GM21367 (cell line): Measurements from ENCODE around the gene BTBD16.

Experiments
- ATAC-seq: cut with Tn5 transposase; IDR thresholded peaks from one replicate; pipeline ENCODE4 v1.9.1; 2021; ENCODE audit not compliant: unreplicated experiment

Gene BTBD16

DNA sequence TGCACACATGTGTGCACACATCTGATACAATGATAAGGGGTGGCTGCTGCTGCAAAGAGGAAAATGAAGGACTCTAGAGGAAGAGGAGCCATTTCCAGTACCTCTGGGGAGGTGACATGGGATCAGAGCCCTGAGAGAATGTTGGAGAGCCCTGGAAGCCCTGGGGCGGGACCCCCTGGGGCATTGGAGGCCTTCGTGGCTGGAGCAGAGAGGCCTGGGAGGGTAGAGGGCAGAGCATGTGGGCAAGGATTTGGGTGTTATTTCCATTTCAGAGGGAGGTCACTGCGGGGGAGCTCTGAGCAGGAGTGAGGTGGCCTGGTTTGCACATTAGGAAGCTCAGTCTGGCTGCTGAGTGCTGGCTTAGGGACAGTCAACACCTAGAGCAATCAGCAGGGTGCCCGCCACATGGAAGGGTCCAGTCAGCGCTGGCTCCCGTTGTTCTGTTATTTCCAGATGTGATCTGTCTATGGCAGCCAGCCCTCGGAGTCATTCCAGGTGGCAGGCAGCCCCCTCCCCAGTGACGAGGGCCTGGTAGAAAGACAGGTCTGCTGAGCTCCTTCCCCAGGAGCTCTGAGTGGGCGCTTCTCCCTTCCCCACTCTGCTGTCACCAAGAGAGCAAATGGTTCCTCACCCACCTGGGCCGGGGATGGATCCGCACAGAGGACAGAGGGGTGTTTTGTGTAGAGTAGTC, 24.1 kb upstream of the BTBD16 start:
- no peak for ATAC-seq

DNA sequence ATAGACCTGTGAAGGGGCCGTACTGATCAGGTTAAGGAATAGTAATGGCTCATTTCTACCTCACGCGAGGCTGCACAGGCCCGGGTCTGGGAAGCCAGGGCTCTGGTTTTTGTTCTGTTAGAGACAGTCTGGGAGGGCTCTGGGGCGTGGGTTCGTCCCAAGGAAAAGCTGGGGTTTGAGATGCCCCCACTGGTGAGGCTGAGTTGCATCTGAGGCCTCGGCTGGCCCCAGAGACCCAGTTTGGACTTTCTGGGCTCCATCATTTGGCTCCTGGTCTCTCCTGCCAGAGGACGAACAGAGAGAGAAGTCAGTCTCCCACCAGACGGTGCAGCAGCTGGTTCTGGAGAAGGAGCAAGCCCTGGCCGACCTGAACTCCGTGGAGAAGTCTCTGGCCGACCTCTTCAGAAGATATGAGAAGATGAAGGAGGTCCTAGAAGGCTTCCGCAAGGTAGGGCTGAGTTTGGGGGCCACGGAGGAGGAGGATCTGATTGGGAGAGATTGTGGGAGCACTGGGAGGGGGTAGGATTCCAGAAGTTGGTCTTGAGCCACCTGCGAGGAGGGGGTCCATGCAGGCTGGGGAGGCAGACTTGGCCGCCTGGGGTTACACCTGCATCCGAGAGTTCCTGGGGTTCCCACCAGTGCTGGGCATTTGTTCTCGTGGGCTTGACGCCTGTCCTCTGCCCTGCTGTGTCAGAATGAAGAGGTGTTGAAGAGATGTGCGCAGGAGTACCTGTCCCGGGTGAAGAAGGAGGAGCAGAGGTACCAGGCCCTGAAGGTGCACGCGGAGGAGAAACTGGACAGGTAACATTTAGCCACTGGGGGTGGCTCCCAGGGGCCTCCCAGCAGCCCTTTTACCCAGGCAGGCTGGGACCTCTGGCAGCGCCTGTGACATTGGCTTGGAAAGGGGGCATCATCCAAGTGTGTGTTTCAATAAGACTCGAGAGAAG, 22.5 kb upstream of the BTBD16 start:
- no peak for ATAC-seq

DNA sequence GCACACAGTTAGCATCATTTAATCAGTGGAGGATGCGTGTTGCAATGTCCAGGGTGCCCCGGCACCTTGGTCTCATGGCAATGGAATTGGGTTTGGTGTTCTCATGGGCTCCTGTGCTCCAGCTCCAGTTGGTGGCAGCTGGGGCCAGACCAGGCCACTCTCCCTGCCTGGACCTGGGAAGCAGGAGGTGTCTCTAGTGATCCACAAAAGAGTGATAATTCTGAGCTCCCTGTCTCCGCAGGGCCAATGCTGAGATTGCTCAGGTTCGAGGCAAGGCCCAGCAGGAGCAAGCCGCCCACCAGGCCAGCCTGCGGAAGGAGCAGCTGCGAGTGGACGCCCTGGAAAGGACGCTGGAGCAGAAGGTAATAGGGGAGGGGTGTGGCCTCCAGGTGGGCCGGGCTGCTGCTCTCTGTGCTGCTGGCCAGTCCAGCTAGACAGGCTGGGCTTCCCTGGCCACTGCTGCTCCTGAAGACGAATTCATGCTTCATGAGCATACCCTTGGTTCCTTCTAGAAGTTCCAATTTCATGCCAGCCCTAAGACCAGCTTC, 21.7 kb upstream of the BTBD16 start:
- ATAC-seq = no peak

- no peak for ATAC-seq
Observed at GRCh38 chr10:122249991-122250750, 20.9 kb upstream of the BTBD16 start.

- no peak for ATAC-seq
Observed at GRCh38 chr10:122251459-122252255, 19.4 kb upstream of the BTBD16 start.

GRCh38 chr10:122252805-122253204, 18.3 kb upstream of the BTBD16 start:
- ATAC-seq = no peak

GRCh38 chr10:122253605-122254004, 17.5 kb upstream of the BTBD16 start:
- ATAC-seq = no peak

- no peak for ATAC-seq
Observed at GRCh38 chr10:122254831-122255230, 16.3 kb upstream of the BTBD16 start.

- no peak for ATAC-seq
Observed at GRCh38 chr10:122255509-122256301, 15.4 kb upstream of the BTBD16 start.

GRCh38 chr10:122257041-122257440, 14.1 kb upstream of the BTBD16 start:
- no peak for ATAC-seq

DNA sequence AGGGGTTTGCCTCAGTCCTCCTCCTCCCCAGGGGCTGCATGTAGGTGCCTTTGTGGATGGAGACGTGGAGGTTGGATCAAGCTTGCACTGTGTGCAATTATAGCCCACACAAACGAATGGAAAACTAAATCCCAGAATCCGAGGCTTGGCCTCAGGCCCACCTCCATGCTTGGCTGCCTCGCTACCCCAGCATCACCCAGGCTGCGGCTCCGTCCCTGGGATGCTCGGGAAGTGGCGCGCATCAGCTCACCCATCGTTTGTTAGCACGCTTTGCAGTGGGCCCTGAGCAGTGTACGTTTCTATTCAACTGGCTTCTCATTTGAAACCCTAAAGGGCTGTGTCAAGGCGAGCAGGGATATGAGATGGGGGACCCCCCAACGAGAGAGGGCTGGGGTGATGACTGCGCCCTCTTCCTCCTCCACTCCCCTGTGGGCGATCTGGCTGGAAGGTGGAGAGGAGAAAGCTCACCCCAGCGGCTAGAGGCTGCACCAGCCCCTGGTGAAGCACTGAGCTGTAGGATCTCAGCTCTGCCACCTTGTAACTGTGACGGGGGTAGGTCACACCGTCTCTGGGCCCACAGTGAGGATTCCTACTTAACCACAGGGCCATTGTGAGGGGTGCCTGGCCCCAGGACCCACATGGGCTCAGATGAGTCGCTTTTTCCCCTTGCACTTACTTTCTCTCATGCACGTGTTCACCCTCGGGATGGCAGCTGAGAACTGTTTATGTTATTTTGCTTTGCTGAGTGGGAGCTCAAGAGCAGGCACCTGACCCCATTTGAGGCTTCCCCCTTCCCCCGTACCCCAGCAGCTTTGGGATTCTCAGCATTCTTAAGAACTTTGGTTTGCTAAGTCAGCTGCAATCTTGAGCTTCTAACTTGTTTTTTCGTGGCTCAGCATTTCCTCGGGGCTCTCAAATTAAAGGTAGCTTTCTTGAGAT, 12.7 kb upstream of the BTBD16 start:
- no peak for ATAC-seq

- no peak for ATAC-seq
Observed at GRCh38 chr10:122259075-122259466, 12.0 kb upstream of the BTBD16 start.

DNA sequence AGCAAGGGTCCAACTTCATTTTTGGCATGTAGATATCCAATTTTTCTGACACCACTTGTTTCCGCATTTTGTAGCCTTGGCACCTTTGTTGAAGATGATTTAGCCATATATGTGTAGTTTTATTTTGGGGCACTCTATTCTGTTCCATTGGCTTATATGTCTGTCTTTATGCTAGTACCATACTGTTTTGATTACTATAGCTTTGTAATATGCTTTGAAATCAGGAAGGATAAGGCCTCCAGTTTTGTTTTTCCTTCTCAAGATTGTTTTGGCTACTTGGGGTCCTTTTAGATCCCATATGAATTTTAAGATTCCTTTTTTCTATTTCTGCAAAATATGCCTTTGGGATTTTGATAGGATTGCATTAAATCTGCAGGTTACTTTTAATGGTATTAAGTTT, 9.5 kb upstream of the BTBD16 start:
- ATAC-seq = no peak

- ATAC-seq = no peak
Observed at GRCh38 chr10:122263971-122264370, 7.1 kb upstream of the BTBD16 start.

GRCh38 chr10:122264436-122264835, 6.7 kb upstream of the BTBD16 start:
- ATAC-seq = no peak

DNA sequence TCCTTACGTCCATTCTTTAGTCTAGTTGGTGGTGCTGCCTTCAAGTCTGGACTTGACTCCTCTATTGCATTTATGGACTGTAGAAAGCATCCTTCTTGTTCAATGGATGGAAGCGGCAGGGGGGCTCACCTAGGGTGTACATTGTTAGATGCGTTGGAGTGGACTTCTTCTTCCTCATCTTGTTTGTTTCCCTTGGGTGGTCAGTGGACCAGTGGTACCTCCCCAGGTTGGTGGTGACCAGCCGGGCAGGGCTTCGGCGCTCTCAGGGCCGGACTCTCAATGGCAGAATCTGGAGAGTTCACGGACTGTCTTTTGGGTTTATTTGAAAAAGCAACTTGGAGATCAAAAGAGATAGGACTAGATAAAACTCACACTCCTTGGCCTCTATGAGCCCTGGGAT, 6.2 kb upstream of the BTBD16 start:
- ATAC-seq = no peak

GRCh38 chr10:122265896-122266295, 5.2 kb upstream of the BTBD16 start:
- ATAC-seq = no peak
